ENCODE data around the gene PDLIM7. TPM values are rescaled to one million over a fixed set of nuclear protein-coding genes. Genes with fewer than 3 reads are reported as not detected.

The PDLIM7 gene
- total RNA-seq, 1 donor from 2014 or later: 48.3 TPM

- intact Hi-C loops (cut with micrococcal nuclease): no loop called here
Observed at GRCh38 chr5:177475563-177476427, 21.6 kb downstream of the PDLIM7 start.

- intact Hi-C loops (cut with micrococcal nuclease): no loop called here
Observed at GRCh38 chr5:177474846-177475562, 22.4 kb downstream of the PDLIM7 start.

- intact Hi-C loops (cut with micrococcal nuclease): no loop called here
Observed at GRCh38 chr5:177474002-177474476, 23.4 kb downstream of the PDLIM7 start.

- intact Hi-C loops (cut with micrococcal nuclease): no loop called here
Observed at GRCh38 chr5:177473443-177474001, 23.9 kb downstream of the PDLIM7 start, which contains the start of gene DBN1. Gene DBN1, minus strand, starts transcription at chr5:177473634. Its CDS starts 113 bp downstream, at chr5:177473521.

GRCh38 chr5:177472460-177473442, 24.7 kb downstream of the PDLIM7 start:
- intact Hi-C loops (cut with micrococcal nuclease): no loop called here

- intact Hi-C loops (cut with micrococcal nuclease): loop anchor here (2.0 kb wide), 1 partner anchor 15 kb away; no protein-coding TSS in a partner anchor
Observed at GRCh38 chr5:177471610-177472356, 25.6 kb downstream of the PDLIM7 start.

GRCh38 chr5:177470759-177471536, 26.5 kb downstream of the PDLIM7 start:
- intact Hi-C loops (cut with micrococcal nuclease): loop anchor here (2.0 kb wide), 1 partner anchor 14 kb away; no protein-coding TSS in a partner anchor

- intact Hi-C loops (cut with micrococcal nuclease): loop anchor here (2.0 kb wide), 1 partner anchor 13 kb away; no protein-coding TSS in a partner anchor
Observed at GRCh38 chr5:177469750-177470525, 27.5 kb downstream of the PDLIM7 start.

GRCh38 chr5:177468685-177469628, 28.4 kb downstream of the PDLIM7 start:
- intact Hi-C loops (cut with micrococcal nuclease): no loop called here

- intact Hi-C loops (cut with micrococcal nuclease): no loop called here
Observed at GRCh38 chr5:177468329-177468684, 29.1 kb downstream of the PDLIM7 start.

GRCh38 chr5:177467436-177467835, 30.0 kb downstream of the PDLIM7 start:
- intact Hi-C loops (cut with micrococcal nuclease): no loop called here

- intact Hi-C loops (cut with micrococcal nuclease): no loop called here
Observed at GRCh38 chr5:177466861-177467260, 30.5 kb downstream of the PDLIM7 start.

- intact Hi-C loops (cut with micrococcal nuclease): no loop called here
Observed at GRCh38 chr5:177465044-177465443, 32.4 kb downstream of the PDLIM7 start.

GRCh38 chr5:177462021-177462670, 35.3 kb downstream of the PDLIM7 start:
- intact Hi-C loops (cut with micrococcal nuclease): no loop called here

- intact Hi-C loops (cut with micrococcal nuclease): loop anchor here (5.0 kb wide), 1 partner anchor 343 kb away; no protein-coding TSS in a partner anchor
Observed at GRCh38 chr5:177459819-177460628, 37.4 kb downstream of the PDLIM7 start.

- intact Hi-C loops (cut with micrococcal nuclease): loop anchor here (5.0 kb wide), 1 partner anchor 342 kb away; no protein-coding TSS in a partner anchor
Observed at GRCh38 chr5:177459357-177459756, 38.0 kb downstream of the PDLIM7 start.
